GM13977 (cell line): ENCODE measurements around the gene PAM16.

ENCODE experiments used
- DNase-seq: peaks from one replicate; pipeline ENCODE4 v3.0.0; 2012; ENCODE audit warnings: low spot score
- in situ Hi-C: fragments of 300-500 bp; cut with MboI; formaldehyde crosslinking; loops from one replicate; pipeline ENCODE4 v1.12.0; 2022; ENCODE audit warnings: low sequenced_read_pairs, low pct_unique_long_range_greater_than_20kb, mixed read lengths, inconsistent platforms; ENCODE audit not compliant: unreplicated experiment
- TF ChIP-seq, protein P1 (sequence below): IDR thresholded peaks from 2 replicates; pipeline ENCODE4 v1.5.1; 2012; ENCODE audit warnings: mild to moderate bottlenecking, control low read depth; ENCODE audit not compliant: insufficient read depth; ENCODE audit errors: extremely low read depth, missing control alignments

Gene PAM16

DNA sequence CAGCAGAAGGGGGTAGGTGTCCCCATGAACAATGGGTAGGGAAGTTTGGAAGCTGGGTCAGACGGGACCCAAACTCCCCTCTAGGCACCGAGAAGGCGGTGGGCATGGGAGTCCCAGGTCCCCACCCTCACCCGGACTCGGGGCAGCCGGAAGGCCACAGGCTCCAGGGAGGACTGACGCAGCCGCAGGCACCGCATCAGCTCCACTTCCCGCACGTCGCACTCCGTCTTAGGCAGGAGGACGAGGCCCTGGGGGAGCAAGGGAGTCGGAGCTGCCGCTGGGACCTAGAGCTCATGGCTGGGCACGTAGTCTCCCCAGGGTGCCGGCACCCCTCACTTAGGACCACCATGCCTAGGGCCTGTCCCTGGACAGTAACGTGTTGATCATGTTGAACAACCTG lies 7.1 kb upstream of the PAM16 start:
- TF ChIP-seq, protein P1, sequence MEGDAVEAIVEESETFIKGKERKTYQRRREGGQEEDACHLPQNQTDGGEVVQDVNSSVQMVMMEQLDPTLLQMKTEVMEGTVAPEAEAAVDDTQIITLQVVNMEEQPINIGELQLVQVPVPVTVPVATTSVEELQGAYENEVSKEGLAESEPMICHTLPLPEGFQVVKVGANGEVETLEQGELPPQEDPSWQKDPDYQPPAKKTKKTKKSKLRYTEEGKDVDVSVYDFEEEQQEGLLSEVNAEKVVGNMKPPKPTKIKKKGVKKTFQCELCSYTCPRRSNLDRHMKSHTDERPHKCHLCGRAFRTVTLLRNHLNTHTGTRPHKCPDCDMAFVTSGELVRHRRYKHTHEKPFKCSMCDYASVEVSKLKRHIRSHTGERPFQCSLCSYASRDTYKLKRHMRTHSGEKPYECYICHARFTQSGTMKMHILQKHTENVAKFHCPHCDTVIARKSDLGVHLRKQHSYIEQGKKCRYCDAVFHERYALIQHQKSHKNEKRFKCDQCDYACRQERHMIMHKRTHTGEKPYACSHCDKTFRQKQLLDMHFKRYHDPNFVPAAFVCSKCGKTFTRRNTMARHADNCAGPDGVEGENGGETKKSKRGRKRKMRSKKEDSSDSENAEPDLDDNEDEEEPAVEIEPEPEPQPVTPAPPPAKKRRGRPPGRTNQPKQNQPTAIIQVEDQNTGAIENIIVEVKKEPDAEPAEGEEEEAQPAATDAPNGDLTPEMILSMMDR: no peak
- in situ Hi-C loops: no loop called here
- no peak for DNase-seq

DNA sequence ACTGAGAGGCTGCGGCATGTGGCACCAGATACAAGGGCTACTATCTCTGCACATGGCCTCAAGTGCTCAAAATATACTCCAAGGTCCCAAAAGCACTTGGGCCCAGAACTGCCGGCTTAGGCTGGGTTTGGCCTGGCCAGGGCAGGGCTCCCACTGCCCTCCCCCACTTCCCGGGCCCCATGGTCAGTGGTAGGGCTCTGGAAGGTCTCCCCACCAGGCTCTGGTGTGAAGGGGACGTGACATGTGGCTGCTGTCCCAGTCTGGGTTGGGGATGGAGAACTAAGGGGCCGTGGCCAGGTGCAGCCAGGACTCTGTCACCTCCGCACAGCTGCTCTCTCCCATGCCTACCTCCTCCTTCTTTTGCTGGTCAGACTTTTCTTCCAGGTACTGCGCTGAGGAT lies 5.7 kb upstream of the PAM16 start:
- no peak for DNase-seq
- in situ Hi-C loops: no loop called here
- TF ChIP-seq, protein P1: no peak

DNA sequence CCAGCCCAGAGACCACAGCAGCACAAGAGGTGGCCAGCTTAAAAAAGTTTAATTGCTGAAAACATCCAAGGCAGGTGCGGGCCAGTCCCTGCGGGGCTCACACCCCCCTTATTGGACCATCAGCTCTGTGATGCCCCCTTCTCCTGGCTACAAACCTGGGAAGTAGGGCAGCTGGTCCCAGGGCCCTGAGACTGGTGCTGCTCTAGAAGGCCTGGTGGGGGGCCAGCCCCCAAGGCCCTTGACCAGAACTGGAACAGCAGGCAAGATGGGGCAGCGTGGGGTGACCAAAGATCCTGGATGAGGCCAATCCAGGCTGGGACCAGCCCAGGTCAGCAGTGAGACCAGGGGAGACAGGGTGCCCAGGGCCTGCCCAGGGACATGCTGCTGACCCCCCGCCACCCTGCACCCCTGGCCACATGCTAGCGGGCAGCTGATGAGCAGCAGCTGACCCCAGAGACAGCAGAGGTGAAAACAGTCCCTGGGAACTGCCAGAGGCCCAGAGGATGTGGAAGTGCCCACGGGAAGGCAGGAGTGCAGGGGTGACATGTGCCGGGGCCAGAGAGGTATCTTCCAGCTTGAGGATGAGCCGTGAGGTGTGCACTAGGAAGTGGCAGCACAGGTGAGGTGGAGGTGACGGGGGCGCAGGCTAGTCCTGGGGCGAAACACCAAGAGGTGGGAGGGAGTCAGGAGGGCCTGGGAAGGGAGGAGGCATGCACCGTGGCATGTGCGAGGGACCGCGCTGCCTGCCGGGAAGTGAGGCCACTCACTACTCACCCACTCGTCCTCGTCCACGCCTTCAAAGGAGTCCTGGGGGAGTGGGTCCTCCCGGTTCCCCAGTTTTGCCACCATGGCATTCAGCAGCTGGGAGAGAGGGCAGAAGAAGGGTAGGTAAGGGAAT lies 3.6 kb upstream of the PAM16 start:
- TF ChIP-seq, protein P1: no peak
- no peak for DNase-seq
- in situ Hi-C loops: no loop called here

DNA sequence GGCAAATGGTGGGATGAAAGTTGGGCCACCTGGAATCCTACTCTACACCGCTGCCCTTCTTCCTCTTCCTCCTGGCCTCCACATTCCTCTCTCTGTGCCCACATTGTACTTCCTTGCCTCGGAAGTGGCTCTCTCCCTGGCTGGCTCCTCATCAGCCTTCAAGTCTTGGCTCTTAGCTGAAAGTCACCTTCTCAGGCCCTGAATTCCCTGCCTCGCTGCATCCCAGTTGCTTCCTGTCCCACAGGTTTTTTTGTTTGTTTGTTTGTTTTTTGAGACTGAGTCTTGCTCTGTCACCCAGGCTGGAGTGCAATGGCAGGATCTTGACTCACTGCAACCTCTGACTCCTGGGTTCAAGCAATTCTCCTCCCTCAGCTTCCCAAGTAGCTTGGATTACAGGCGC lies 2.6 kb upstream of the PAM16 start:
- TF ChIP-seq, protein P1: no peak

DNA sequence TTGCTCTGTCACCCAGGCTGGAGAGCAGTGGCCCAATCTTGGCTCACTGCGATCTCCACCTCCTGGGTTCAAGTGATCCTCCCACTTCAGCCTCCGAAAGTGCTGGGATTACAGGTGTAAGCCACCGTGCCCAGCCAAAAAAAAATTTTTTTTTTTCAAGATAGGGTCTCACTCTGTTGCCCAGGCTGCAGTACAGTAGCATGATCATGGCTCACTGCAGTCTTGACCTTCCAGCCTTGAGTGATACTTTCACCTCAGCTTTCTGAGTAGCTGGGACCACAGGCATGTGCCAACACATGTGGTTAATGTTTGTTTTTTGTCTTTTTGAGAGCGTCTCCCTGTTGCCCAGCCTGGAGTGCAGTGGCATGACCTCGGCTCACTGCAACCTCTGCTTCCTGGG lies 1.7 kb upstream of the PAM16 start:
- no peak for DNase-seq
- in situ Hi-C loops: no loop called here
- TF ChIP-seq, protein P1: no peak

More for the DNA sequence above, 2.6 kb upstream of the PAM16 start:
- in situ Hi-C loops: no loop called here
- no peak for DNase-seq

DNA sequence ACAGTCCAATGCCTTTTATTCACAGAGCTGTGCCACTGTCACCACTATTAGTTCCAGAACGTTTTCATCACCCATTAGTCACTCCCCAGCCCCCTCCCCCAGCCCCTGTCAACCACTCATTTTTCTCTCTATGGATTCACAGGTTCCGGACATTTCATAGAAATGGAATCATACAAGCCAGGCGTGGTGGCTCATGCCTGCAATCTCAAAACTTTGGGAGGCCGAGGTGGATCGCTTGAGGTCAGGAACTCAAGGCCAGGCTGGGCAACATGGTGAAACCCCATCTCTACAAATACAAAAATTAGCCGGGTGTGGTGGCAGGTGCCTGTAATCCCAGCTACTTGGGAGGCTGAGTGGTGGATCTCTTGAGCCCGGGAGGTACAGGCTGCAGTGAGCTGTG lies 759 bp upstream of the PAM16 start:
- in situ Hi-C loops: no loop called here
- DNase-seq: no peak
- TF ChIP-seq, protein P1: no peak
